Measurements from ENCODE around the gene ROR1. TPM values are rescaled to one million over a fixed set of nuclear protein-coding genes. Genes with fewer than 3 reads are reported as not detected.

The ROR1 gene
- total and polyA plus RNA-seq, 9 donors: 3.0 to 26.1 (median 15.0) TPM

- H3K4me1 ChIP-seq (ENCODE audit: insufficient read depth): no peaks in the 10 kb centered on the region
- no peak overlapping the region for H3K27ac ChIP-seq
- 86 to 95% (median 94%) methylated on average over 2 of the region's 2 CpGs for WGBS, 3 donors
- no peak for TF ChIP-seq POLR2A (IDR thresholded peaks at IDR 0.05)
- TF ChIP-seq CTCF (IDR thresholded peaks at IDR 0.05): no peak
- TF ChIP-seq EP300 (IDR thresholded peaks at IDR 0.05): no peak
- H3K9me3 ChIP-seq: no peaks in the 10 kb centered on the region
- H3K27me3 ChIP-seq: no peaks in the 10 kb centered on the region
- intact Hi-C loops (cut with DNase I): no loop called here
- no peak overlapping the region for H3K4me3 ChIP-seq
- no peak for DNase-seq
- H3K36me3 ChIP-seq: no peaks in the 10 kb centered on the region
Measured at GRCh38 chr1:63931468-63931867, 157.7 kb downstream of the ROR1 start.

GRCh38 chr1:63934697-63935096, 160.9 kb downstream of the ROR1 start:
- no peaks in the 10 kb centered on the region for H3K27me3 ChIP-seq
- H3K27ac ChIP-seq: no peak overlapping the region
- TF ChIP-seq CTCF (IDR thresholded peaks at IDR 0.05): no peak
- no peak for TF ChIP-seq EP300 (IDR thresholded peaks at IDR 0.05)
- no peak for TF ChIP-seq POLR2A (IDR thresholded peaks at IDR 0.05)
- DNase-seq: no peak
- H3K4me3 ChIP-seq: no peak overlapping the region
- H3K9me3 ChIP-seq: no peaks in the 10 kb centered on the region
- WGBS, 3 donors: 57 to 82% (median 80%) methylated on average over 1 of the region's 1 CpG
- intact Hi-C loops (cut with DNase I): no loop called here
- no peaks in the 10 kb centered on the region for H3K4me1 ChIP-seq (ENCODE audit: insufficient read depth)
- no peaks in the 10 kb centered on the region for H3K36me3 ChIP-seq

GRCh38 chr1:63935143-63935542, 161.3 kb downstream of the ROR1 start:
- WGBS, 3 donors: 71 to 76% (median 76%) methylated on average over 1 of the region's 1 CpG
- Histone ChIP-seq H3K36me3 (no peaks in the 10 kb centered on the region), H3K27ac (no peak overlapping the region), H3K4me1 (ENCODE audit: insufficient read depth) (no peaks in the 10 kb centered on the region), H3K27me3 (no peaks in the 10 kb centered on the region), H3K9me3 (no peaks in the 10 kb centered on the region), H3K4me3 (no peak overlapping the region)
- TF ChIP-seq CTCF (IDR thresholded peaks at IDR 0.05) (no peak), POLR2A (IDR thresholded peaks at IDR 0.05) (no peak), EP300 (IDR thresholded peaks at IDR 0.05) (no peak)
- no peak for DNase-seq
- intact Hi-C loops (cut with DNase I): no loop called here

- WGBS, 3 donors: 9 to 25% (median 13%) methylated on average over 1 of the region's 1 CpG
- TF ChIP-seq EP300 (IDR thresholded peaks at IDR 0.05) (no peak), CTCF (IDR thresholded peaks at IDR 0.05) (no peak), POLR2A (IDR thresholded peaks at IDR 0.05) (no peak)
- Histone ChIP-seq H3K36me3 (no peaks in the 10 kb centered on the region), H3K27me3 (no peaks in the 10 kb centered on the region), H3K4me1 (ENCODE audit: insufficient read depth) (no peaks in the 10 kb centered on the region), H3K9me3 (no peaks in the 10 kb centered on the region), H3K4me3 (no peak overlapping the region), H3K27ac (no peak overlapping the region)
- DNase-seq: no peak
- intact Hi-C loops (cut with DNase I): no loop called here
Measured at GRCh38 chr1:63935553-63935952, 161.7 kb downstream of the ROR1 start.

GRCh38 chr1:63936276-63936675, 162.5 kb downstream of the ROR1 start:
- H3K27ac ChIP-seq: no peak overlapping the region
- no peaks in the 10 kb centered on the region for H3K4me1 ChIP-seq (ENCODE audit: insufficient read depth)
- WGBS, 3 donors: 97 to 100% (median 100%) methylated on average over 1 of the region's 1 CpG
- no peaks in the 10 kb centered on the region for H3K27me3 ChIP-seq
- intact Hi-C loops (cut with DNase I): no loop called here
- H3K9me3 ChIP-seq: no peaks in the 10 kb centered on the region
- H3K4me3 ChIP-seq: no peak overlapping the region
- no peak for DNase-seq
- no peaks in the 10 kb centered on the region for H3K36me3 ChIP-seq
- no peak for TF ChIP-seq EP300 (IDR thresholded peaks at IDR 0.05)
- no peak for TF ChIP-seq CTCF (IDR thresholded peaks at IDR 0.05)
- TF ChIP-seq POLR2A (IDR thresholded peaks at IDR 0.05): no peak
